GM23248 (cell line): Measurements from ENCODE around the gene VWA8.

ENCODE experiments used
- EZH2 ChIP-seq: fragments of 200-600 bp; sonication (generic); IDR thresholded peaks from 2 replicates; pipeline ENCODE4 v1.6.1; 2018; ENCODE audit warnings: antibody characterized with exemption, mild to moderate bottlenecking; ENCODE audit not compliant: insufficient read depth, poor library complexity, severe bottlenecking
- EZH2phosphoT487 ChIP-seq: fragments of 200-600 bp; sonication (generic); IDR thresholded peaks from 2 replicates; pipeline ENCODE4 v1.6.1; 2018; ENCODE audit warnings: antibody characterized with exemption, moderate library complexity, mild to moderate bottlenecking, low read depth; ENCODE audit not compliant: insufficient read depth

GRCh38 chr13:41601718-41602445 is 359.0 kb downstream of the VWA8 start:
- TF ChIP-seq EZH2phosphoT487 (no peak), EZH2 (no peak)
